SJSA1 (cell line): Measurements from ENCODE around the gene CTSG. TPM values are rescaled to one million over a fixed set of nuclear protein-coding genes. Genes with fewer than 3 reads are reported as not detected.

ENCODE experiments used
- total RNA-seq: library from RNA; depleted of rRNA; stranded (reverse); fragments of >200 nt; shearing (Covaris generic); gene quantifications from 2 replicates; pipeline ENCODE4 v1.2.3, GENCODE V29; 2014; rRNA removed

The CTSG gene
- total RNA-seq, 1 experiment from 2014 or later, result not detected

Other genes with a start within 250 kb of the CTSG start
- gene ADCY4, start 241.2 kb downstream of the CTSG start, total RNA-seq, result not detected in 2 replicates
- not detected in 2 replicates for gene RIPK3, start 236.3 kb downstream of the CTSG start, total RNA-seq
- 14.6 and 23.6 TPM in 2 replicates for gene NFATC4, start 208.1 kb downstream of the CTSG start, total RNA-seq
- 0.87 and 1.2 TPM in 2 replicates for gene NYNRIN, start 177.2 kb downstream of the CTSG start, total RNA-seq
- gene CBLN3, start 146.6 kb downstream of the CTSG start, total RNA-seq, result 0.84 and 3.1 TPM in 2 replicates
- 12.5 and 25.1 TPM in 2 replicates for gene KHNYN, start 146.3 kb downstream of the CTSG start, total RNA-seq
- 7.9 and 8.2 TPM in 2 replicates for gene SDR39U1, start 133.5 kb downstream of the CTSG start, total RNA-seq
- gene CMA1, start 68.0 kb downstream of the CTSG start, total RNA-seq, result not detected in 2 replicates
- gene GZMH, start 33.4 kb upstream of the CTSG start, total RNA-seq, result not detected in 2 replicates
- gene GZMB, start 57.9 kb upstream of the CTSG start, total RNA-seq, result 0.26 TPM in 1 of 2 replicates, not detected in the other